SW480 (cell line): ENCODE results near the gene THSD4.

Source experiments
- DNase-seq: peaks from one replicate; pipeline ENCODE4 v3.0.0-alpha.2; 2016; ENCODE audit warnings: low spot score

Gene THSD4

GRCh38 chr15:71628988-71629770 is 513.9 kb downstream of the THSD4 start:
- DNase-seq = no peak

DNA sequence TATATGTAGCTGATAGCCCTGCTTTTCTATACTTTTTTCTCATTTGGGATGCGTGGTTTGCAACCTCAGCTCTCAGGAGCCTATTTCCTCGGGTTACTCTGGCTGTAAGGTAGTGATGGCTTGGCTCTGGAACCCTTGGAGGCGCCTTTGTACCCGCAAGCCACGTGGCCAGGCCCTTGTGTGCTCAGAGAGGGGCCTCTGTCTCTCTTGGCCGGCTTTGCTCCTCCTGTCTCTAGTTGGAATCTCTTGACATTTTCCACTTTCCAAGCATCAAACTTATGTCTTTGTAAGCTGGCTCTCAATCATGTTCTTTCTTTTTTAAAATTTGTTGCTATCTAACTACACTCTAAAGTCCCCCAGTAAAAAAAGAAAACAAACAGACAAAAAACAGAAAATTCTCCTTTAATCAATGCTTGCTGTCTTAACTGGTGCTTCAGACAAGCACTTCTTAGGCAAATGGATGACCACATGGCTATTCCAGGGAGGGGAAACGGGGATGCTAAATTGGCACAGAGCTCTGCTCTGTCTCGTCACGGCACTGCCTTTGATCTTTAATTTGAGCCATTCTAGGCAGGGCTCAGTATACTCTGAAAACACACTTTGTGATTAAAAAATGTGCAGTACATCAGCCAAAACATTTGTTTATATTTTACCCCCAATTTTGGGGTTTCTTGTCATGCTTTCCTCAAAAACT is 514.7 kb downstream of the THSD4 start:
- DNase-seq = no peak

- DNase-seq = no peak
These were observed 515.2 kb downstream of the THSD4 start for GRCh38 chr15:71630475-71630809.

DNA sequence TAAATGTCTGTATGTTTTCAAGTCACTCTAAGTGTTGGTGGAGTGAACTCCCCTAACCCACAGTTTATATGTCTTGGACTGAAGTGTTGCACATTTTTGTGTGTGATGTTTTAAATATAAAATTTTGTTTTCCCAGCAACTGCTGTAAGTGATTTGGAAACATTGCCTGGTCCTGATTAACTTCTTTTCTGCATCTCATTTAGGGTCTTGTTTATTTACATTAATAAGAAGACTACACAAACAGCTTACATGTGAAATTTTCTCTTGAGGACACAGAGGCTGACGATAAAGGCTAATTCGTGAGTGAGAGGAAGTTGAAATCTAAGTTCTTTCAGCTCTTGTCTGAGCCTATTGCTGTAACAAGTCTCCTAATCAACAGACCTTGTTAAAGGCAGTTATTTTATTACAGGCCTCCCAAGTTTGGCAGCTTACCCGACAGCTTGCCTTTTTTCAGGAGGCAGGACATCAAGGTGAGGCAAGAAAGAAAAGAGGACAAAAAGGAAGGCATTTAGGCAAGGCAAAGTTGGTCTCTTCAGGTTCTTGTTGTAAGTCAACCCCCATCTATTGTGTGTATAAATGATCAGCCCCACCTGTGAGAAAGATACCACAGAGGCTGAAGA is 517.4 kb downstream of the THSD4 start:
- DNase-seq = no peak

GRCh38 chr15:71634820-71635560 is 519.7 kb downstream of the THSD4 start:
- DNase-seq = peak; percentile 32

- no peak for DNase-seq
These were observed 520.5 kb downstream of the THSD4 start for GRCh38 chr15:71635735-71636134.

DNA sequence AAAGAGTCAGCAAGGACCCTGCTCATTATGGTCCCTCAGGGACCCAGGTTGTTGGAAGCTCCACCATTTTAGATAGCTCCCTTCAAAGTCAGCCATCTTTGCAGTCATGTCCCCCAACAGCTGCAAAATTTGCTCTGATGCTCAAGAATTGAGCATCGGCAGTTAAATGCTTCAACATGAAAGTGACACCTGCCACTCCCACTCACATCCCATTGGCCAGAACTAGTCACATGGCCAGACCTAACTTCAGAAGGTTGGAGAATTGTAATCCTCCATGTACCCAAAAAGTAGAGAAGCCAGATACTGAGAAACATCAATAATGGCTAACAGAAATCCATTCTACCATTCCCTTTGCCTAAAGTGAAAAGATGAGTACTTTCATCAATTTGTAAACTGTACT is 523.6 kb downstream of the THSD4 start:
- DNase-seq = no peak

GRCh38 chr15:71639471-71639870 is 524.2 kb downstream of the THSD4 start:
- DNase-seq = no peak

DNA sequence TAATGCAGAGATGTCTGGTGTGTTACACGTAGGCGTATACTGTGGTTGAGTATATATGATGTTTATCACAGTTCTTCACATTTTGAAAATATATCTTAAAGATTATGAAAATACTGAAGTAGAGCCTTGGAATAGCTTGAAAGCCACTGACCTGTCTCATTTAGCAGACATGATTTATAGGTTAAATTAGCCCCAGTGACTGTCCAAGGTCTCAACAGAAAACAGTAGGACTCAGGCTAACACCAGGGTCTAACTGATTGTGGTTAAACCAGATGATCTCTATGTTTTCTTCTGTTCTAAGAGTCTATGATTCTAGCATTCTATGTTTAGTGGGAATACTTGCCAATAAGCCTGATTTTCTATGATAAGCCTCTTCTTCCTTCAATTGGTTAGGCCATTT is 528.6 kb downstream of the THSD4 start:
- DNase-seq = no peak

DNA sequence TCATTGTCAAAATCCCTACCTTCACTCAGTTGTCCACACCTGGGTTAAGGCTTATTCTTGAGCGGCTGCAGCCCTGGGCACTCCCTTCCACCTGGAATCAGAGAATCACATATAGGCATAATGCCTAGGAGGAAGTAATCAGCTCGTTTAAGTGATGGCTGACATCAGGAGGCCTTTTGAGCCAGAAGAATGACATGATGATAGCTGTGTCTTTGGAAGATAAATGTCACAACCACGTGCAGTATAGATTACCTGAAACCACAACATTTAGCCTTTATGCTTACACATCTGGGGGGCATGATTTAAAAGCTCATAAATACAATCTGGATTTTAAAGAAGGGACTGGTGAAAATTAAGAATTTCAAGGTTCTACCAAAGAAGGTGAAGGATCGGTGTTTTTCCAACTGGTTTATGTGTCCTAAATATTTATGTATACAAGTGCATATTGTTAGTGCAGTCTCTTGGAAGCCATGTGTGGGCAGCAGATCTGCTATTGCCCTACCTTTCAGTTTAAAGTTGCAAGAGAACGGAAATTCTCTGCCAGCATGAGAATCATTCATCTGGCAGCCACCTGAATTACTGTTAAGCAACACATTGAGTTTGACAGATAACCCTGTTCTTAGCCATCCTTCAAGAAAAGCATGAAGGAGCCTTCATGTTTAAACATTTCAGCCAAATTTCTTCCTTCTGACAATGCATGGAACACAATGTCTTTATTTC is 531.7 kb downstream of the THSD4 start:
- no peak for DNase-seq

DNA sequence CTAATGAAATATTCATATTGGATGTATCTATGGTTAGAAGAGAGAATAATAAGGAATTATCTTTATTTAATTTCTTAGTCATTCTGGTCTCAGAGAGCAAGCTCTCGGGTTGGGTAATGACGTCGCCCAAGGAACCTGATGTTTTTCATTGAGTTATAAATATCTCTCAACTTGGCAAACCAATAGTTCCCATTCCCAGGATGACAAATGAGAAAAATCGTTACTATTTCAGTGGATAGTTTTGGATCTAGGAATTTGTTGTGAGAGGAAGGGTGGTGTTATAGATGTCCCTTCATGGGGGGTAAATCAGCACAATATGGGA is 532.2 kb downstream of the THSD4 start:
- DNase-seq = no peak

- no peak for DNase-seq
These were observed 532.8 kb downstream of the THSD4 start for GRCh38 chr15:71648095-71648494.

DNA sequence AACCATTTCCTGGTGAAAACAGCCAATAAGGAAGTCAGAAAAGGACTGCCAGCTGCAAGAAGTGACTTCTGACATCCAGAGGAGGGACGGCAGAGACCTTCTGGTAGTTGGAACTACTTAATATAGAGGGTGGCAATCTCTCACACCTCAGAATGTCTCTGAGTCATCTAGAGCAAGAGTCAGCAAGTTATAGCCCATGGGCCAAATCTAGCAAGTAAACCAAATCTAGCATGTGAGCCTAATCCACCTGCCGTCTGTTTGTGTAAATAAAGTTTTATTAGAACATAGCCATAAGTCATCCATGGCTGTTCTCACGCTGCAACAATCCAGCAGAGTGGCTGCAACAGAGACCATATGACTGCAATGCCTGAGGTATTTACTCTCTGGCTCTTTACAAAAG is 534.6 kb downstream of the THSD4 start:
- DNase-seq = no peak

DNA sequence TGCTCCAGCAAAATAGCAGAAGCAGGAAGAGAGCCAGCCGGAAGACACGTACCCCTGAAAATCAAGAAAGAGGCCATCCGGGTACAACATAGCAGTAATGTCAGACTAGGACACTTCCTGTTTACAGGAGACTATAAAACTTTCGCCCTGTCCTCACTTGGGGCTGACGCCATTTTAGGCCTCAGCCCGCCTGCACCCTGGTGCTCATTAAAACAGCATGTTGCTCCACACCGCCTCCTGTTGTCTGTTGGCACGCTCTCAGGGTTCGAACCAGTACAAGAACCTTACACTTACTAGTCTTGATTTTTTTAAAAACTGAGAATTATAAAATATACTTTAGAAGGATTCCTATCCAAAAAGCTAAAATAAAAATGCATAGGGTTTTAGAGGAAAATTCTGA is 535.3 kb downstream of the THSD4 start:
- DNase-seq = no peak

- DNase-seq = peak; percentile 63
These were observed 536.5 kb downstream of the THSD4 start for GRCh38 chr15:71651750-71652186.

DNA sequence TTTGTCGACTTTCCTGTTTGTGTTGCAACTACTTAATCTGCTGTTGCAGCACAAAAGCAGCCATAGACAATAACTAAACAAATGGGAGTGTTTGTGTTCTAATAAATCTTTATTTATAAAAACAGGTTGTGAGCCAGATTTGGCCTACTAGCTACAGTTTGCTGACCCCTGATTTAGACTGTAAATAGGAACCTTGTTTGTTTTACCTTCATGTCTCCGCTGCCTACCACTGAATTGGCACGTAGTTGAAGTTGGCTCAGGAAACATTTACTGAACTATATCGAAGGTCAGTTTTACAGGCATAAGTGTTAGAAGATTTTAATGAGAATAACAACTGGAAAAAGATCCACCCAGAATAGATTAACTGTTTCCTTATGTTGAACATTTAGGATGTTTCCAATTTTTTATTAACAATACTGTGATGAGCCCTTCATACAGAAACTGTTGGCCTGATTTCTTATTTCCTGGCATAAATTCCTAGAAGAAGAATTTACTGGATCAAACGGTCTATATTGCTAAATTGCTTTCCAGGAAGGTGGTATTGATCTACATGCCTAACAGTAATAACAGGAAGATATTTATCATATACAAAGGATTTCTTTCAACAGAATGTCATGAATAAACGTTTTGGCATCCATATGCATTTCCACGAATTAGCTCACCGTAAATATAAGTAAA is 538.9 kb downstream of the THSD4 start:
- no peak for DNase-seq

GRCh38 chr15:71654720-71655174 is 539.5 kb downstream of the THSD4 start:
- DNase-seq = no peak

DNA sequence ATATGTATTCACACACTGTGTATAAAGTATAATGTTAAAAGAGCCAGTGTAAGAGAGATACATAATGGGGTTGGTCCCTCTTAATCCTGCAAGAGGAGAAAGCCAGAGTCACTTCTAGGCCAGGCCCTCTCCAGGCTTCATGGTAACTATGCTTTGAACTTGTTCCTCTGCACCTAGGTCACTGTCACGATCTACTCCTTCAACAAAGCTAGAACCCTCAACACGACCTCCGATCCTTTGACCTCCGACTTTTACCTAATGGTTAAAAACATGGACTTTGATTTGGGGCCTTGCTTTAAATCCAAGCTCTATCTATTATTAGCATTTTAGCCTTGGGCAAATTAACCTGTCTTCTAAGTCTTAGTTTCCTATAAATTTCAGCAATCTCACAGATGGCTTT is 541.2 kb downstream of the THSD4 start:
- DNase-seq = no peak

DNA sequence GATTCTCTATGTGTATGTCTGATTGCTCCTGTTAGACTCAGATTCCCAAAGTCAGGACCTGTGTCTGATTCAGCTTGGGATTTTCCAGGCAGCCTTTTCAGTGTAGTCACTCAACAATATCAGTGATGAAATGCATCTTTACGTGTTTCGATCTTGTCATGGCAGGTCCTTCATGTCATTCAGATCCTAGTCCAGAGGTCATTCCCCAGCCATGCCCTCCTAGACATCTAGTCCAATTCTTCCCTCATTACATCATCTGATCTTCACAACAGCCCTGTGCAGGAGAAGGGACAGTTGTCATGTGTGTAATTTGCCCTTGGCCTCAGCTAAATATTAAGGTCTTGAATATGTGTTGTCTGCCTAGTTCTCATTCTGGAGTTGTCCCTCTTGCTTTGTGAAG is 541.9 kb downstream of the THSD4 start:
- DNase-seq = no peak

GRCh38 chr15:71658036-71658435 is 542.8 kb downstream of the THSD4 start:
- no peak for DNase-seq
